Neural cell (in vitro differentiated cells): ENCODE results near the gene RXRB. TPM values are rescaled to one million over a fixed set of nuclear protein-coding genes. Genes with fewer than 3 reads are reported as not detected.

Source experiments
- H2AFZ ChIP-seq: fragments of 200-600, 300-800 bp; sonication (generic), shearing (Covaris generic); 2 replicates; pipeline ENCODE4 v1.6.0; 2014; ENCODE audit warnings: low read depth, mild to moderate bottlenecking, antibody characterized with exemption, low read length, moderate library complexity
- H3F3A ChIP-seq: fragments of 200-600 bp; shearing (Covaris generic); 2 replicates; pipeline ENCODE4 v1.6.1; 2016; ENCODE audit warnings: mild to moderate bottlenecking, moderate library complexity, mixed read lengths, antibody characterized with exemption, low read length; ENCODE audit not compliant: insufficient read depth, poor library complexity, severe bottlenecking
- H3K27ac ChIP-seq: fragments of 200-600, 300-800 bp; sonication (generic), shearing (Covaris generic); 2 replicates; pipeline ENCODE4 v1.5.1; 2014; ENCODE audit warnings: mild to moderate bottlenecking, low read length, moderate library complexity
- H3K27me3 ChIP-seq: fragments of 300-800, 200-600 bp; sonication (generic), shearing (Covaris generic); 2 replicates; pipeline ENCODE4 v1.6.0; 2014; ENCODE audit warnings: mild to moderate bottlenecking, low read depth, low read length, moderate library complexity; ENCODE audit not compliant: insufficient read depth
- H3K36me3 ChIP-seq: fragments of 300-800, 200-600 bp; sonication (generic), shearing (Covaris generic); 2 replicates; pipeline ENCODE4 v1.5.1; 2014; ENCODE audit warnings: mild to moderate bottlenecking, antibody characterized with exemption, low read length, moderate library complexity; ENCODE audit not compliant: insufficient read depth
- H3K4me2 ChIP-seq: fragments of 300-800, 200-600 bp; sonication (generic), shearing (Covaris generic); 2 replicates; pipeline ENCODE4 v1.6.0; 2014; ENCODE audit warnings: mild to moderate bottlenecking, low read length
- H3K4me3 ChIP-seq: fragments of 300-800, 200-600 bp; sonication (generic), shearing (Covaris generic); 2 replicates; pipeline ENCODE4 v1.5.1; 2014; ENCODE audit warnings: mild to moderate bottlenecking, low read length, moderate library complexity
- H3K79me2 ChIP-seq: fragments of 200-600 bp; shearing (Covaris generic); replicated peaks from 2 replicates; pipeline ENCODE4 v1.6.0; 2014; ENCODE audit warnings: mild to moderate bottlenecking, low read length, moderate library complexity; ENCODE audit not compliant: insufficient read depth
- H3K9ac ChIP-seq: fragments of 300-800, 200-600 bp; sonication (generic), shearing (Covaris generic); 2 replicates; pipeline ENCODE4 v1.6.1; 2016; ENCODE audit warnings: mild to moderate bottlenecking, low read length, mixed read lengths
- H3K9me2 ChIP-seq: fragments of 200-600 bp; shearing (Covaris generic); 2 replicates; pipeline ENCODE4 v1.6.1; 2016; ENCODE audit warnings: mild to moderate bottlenecking, low read length, mixed read lengths; ENCODE audit not compliant: insufficient read depth
- H3K9me3 ChIP-seq: fragments of 200-600, 300-800 bp; sonication (generic), shearing (Covaris generic); 2 replicates; pipeline ENCODE4 v1.6.1; 2016; ENCODE audit warnings: mild to moderate bottlenecking, mixed run types, low read length, moderate library complexity, mixed read lengths
- H4K20me1 ChIP-seq: fragments of 200-600 bp; shearing (Covaris generic); 2 replicates; pipeline ENCODE4 v1.6.1; 2016; ENCODE audit warnings: mild to moderate bottlenecking, mixed run types; ENCODE audit not compliant: insufficient read depth
- EP300 ChIP-seq: fragments of 450-650 bp; conservative IDR thresholded peaks from 2 replicates; pipeline ENCODE4 v1.6.1; 2014; ENCODE audit warnings: antibody characterized with exemption, mild to moderate bottlenecking, moderate library complexity; ENCODE audit not compliant: poor library complexity, severe bottlenecking
- EZH2 ChIP-seq: fragments of 200-600, 300-800 bp; shearing (Covaris generic), sonication (generic); IDR thresholded peaks from 2 replicates; pipeline ENCODE4 v1.6.1; 2014; ENCODE audit warnings: antibody characterized with exemption, low read length, borderline replicate concordance, mild to moderate bottlenecking; ENCODE audit not compliant: insufficient read depth, poor library complexity, severe bottlenecking
- MXI1 ChIP-seq: fragments of 450-650 bp; conservative IDR thresholded peaks from 2 replicates; pipeline ENCODE4 v1.6.1; 2014; ENCODE audit warnings: antibody characterized with exemption, mild to moderate bottlenecking; ENCODE audit not compliant: poor library complexity, severe bottlenecking
- POLR2AphosphoS5 ChIP-seq: IDR thresholded peaks from 2 replicates; pipeline ENCODE4 v1.6.1; 2012
- RAD21 ChIP-seq: fragments of 450-650 bp; conservative IDR thresholded peaks from 2 replicates; pipeline ENCODE4 v1.6.1; 2014; ENCODE audit warnings: antibody characterized with exemption, mild to moderate bottlenecking, moderate library complexity
- REST ChIP-seq: IDR thresholded peaks from 2 replicates; pipeline ENCODE4 v1.6.1; 2012; ENCODE audit warnings: borderline replicate concordance
- SMC3 ChIP-seq: fragments of 450-650 bp; conservative IDR thresholded peaks from 2 replicates; pipeline ENCODE4 v1.6.1; 2014; ENCODE audit warnings: antibody characterized with exemption, mild to moderate bottlenecking, moderate library complexity; ENCODE audit not compliant: poor library complexity
- TAF1 ChIP-seq: IDR thresholded peaks from 2 replicates; pipeline ENCODE4 v1.6.1; 2012; ENCODE audit warnings: low read depth
- polyA plus RNA-seq: library from polyadenylated mRNA; depleted of rRNA; stranded (reverse); fragments of >200 nt; gene quantifications from 2 replicates; pipeline ENCODE4 v1.2.3, GENCODE V29; 2014

Gene RXRB
- polyA plus RNA-seq, 1 donor from 2014 or later, result 60.7 TPM

GRCh38 chr6:33192671-33193602 lies 7.5 kb downstream of the RXRB start:
- no peak overlapping the region for H3K9ac ChIP-seq
- no peaks in the 10 kb centered on the region for H3F3A ChIP-seq
- no peaks in the 10 kb centered on the region for H3K9me2 ChIP-seq
- no peak overlapping the region for H3K27ac ChIP-seq
- H2AFZ ChIP-seq, result no peak overlapping the region
- no peak overlapping the region for H3K4me2 ChIP-seq
- H3K79me2 ChIP-seq, result no peaks in the 10 kb centered on the region
- peaks cover 8% of the 10 kb centered on the region for H3K36me3 ChIP-seq
- no peaks in the 10 kb centered on the region for H4K20me1 ChIP-seq
- no peaks in the 10 kb centered on the region for H3K9me3 ChIP-seq
- peaks cover 17% of the 10 kb centered on the region for H3K27me3 ChIP-seq
- TF ChIP-seq EZH2 (peak; percentile 60), SMC3 (no peak)
- no peak overlapping the region for H3K4me3 ChIP-seq

GRCh38 chr6:33192105-33192646 lies 8.3 kb downstream of the RXRB start, which contains the start of gene COL11A2:
TSS of gene COL11A2 (minus strand) at chr6:33192467. CDS start at chr6:33192240, 227 bp downstream.
- no peak within 1 kb of the TSS for H3K9ac ChIP-seq
- TF ChIP-seq SMC3 (no peak), EZH2 (no peak), TAF1 (no peak), POLR2AphosphoS5 (no peak), MXI1 (no peak), REST (no peak), RAD21 (no peak)
- peaks cover 17% of the 10 kb centered on the region for H3K27me3 ChIP-seq
- H3K9me3 ChIP-seq, result no peaks in the 10 kb centered on the region
- no peak within 1 kb of the TSS for H3K4me2 ChIP-seq
- no peaks in the 10 kb centered on the region for H3F3A ChIP-seq
- no peaks in the 10 kb centered on the region for H4K20me1 ChIP-seq
- H3K9me2 ChIP-seq, result no peaks in the 10 kb centered on the region
- H3K79me2 ChIP-seq, result no peaks in the 10 kb centered on the region
- no peak within 1 kb of the TSS for H2AFZ ChIP-seq
- H3K36me3 ChIP-seq, result peaks cover 8% of the 10 kb centered on the region
- H3K27ac ChIP-seq, result no peak within 1 kb of the TSS
- H3K4me3 ChIP-seq, result no peak within 1 kb of the TSS

GRCh38 chr6:33191383-33192104 lies 8.9 kb downstream of the RXRB start:
- Histone ChIP-seq H2AFZ (no peak overlapping the region), H3K4me3 (no peak overlapping the region), H3K36me3 (peaks cover 8% of the 10 kb centered on the region), H3K4me2 (no peak overlapping the region), H3K79me2 (no peaks in the 10 kb centered on the region), H4K20me1 (no peaks in the 10 kb centered on the region), H3K9me2 (no peaks in the 10 kb centered on the region), H3F3A (no peaks in the 10 kb centered on the region), H3K9me3 (no peaks in the 10 kb centered on the region), H3K9ac (no peak overlapping the region), H3K27me3 (peaks cover 17% of the 10 kb centered on the region), H3K27ac (no peak overlapping the region)
- no peak for TF ChIP-seq POLR2AphosphoS5
- no peak for TF ChIP-seq REST
- TF ChIP-seq MXI1, result no peak
- TF ChIP-seq SMC3, result no peak
- TF ChIP-seq EP300, result no peak
